Tibial artery (tissue), 4 donors: ENCODE measurements around the gene MAP3K20.

ENCODE experiments used
- DNase-seq, 2 donors: peaks; one replicate each; pipeline ENCODE4 v3.0.0-alpha.2; 2019
- H3K27ac ChIP-seq, 2 donors: fragments of 200-600 bp; sonication (generic) in 1 of 2; 1 replicate in 1 of 2; 2 replicates in 1 of 2; pipeline ENCODE4 v1.5.1; 2018 to 2019; ENCODE audit warnings: mild to moderate bottlenecking in 1 of 2
- H3K27me3 ChIP-seq, 2 donors: fragments of 200-600 bp; sonication (generic) in 1 of 2; one replicate each; pipeline versions ENCODE4 v1.5.1 to v1.6.0; 2016 to 2019
- H3K36me3 ChIP-seq, 3 donors: fragments of 200-600 bp; sonication (generic) in 2 of 3; one replicate each; pipeline ENCODE4 v1.5.1; 2016 to 2019; ENCODE audit warnings: mild to moderate bottlenecking in 2 of 3
- H3K4me1 ChIP-seq, 4 donors: fragments of 200-600 bp; sonication (generic) in 2 of 4; 1 replicate in 3 of 4; 2 replicates in 1 of 4; pipeline ENCODE4 v1.5.1; 2016 to 2019
- H3K4me3 ChIP-seq, 2 donors: fragments of 200-600 bp; sonication (generic) in 1 of 2; 1 replicate in 1 of 2; 2 replicates in 1 of 2; pipeline ENCODE4 v1.5.1; 2018 to 2019; ENCODE audit warnings: mild to moderate bottlenecking in 2 of 2
- H3K9me3 ChIP-seq, 3 donors: fragments of 200-600 bp; sonication (generic) in 1 of 3; one replicate each; pipeline ENCODE4 v1.5.1; 2016 to 2019
- CTCF ChIP-seq, 2 experiments: fragments of 200-600 bp in 1 of 2; fragments of 450-650 bp in 1 of 2; IDR thresholded peaks; one replicate each; pipeline ENCODE4 v1.5.1; 2017 to 2019; ENCODE audit warnings: antibody characterized with exemption in 2 of 2, mild to moderate bottlenecking in 1 of 2, moderate library complexity in 1 of 2
- intact Hi-C: fragments of 100-400 bp; cut with DNase I; formaldehyde crosslinking; loops from one replicate; pipeline ENCODE4 v1.15.0; 2023; ENCODE audit warnings: low total_unique reads

Gene MAP3K20

DNA sequence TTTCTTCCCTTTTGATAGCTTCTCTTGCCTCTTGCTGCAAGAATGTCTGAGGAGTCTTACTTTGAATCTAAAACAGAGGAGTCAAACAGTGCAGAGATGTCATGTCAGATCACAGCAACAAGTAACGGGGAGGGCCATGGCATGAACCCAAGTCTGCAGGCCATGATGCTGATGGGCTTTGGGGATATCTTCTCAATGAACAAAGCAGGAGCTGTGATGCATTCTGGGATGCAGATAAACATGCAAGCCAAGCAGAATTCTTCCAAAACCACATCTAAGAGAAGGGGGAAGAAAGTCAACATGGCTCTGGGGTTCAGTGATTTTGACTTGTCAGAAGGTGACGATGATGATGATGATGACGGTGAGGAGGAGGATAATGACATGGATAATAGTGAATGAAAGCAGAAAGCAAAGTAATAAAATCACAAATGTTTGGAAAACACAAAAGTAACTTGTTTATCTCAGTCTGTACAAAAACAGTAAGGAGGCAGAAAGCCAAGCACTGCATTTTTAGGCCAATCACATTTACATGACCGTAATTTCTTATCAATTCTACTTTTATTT, 145.6 kb downstream of the MAP3K20 start:
- intact Hi-C loops: no loop called here
- no peak for TF ChIP-seq CTCF (IDR thresholded peaks at IDR 0.05)

DNA sequence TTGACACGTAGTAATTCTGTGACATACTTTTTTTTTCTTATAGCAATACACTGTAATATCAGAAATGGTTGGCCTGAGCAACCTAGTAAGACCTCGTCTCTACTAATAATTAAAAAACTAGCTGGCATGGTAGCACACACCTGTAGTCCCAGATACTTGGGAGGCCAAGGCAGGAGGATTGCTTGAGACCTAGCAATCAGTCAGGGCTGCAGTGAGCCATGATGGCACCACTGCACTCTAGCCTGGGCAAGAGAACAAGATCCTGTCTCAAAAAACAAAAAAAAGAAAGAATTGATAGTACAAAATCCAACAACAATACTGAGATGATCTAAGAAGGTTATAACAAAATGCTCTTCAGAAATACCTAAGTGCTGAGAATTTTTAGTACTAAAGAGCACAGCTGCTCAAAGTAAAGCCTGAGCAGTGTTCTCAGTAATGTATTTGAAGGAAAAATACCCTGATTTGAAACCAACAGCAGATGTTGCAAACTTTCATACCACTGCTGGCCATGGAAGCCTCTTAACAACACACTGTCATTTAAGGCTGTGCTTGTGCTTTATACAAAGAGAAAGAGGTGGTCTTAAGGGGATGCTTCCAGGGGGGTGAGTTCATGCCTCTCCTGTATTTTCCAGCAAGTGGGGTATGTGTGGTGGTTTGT, 146.4 kb downstream of the MAP3K20 start:
- Histone ChIP-seq H3K27ac (no peak overlapping the region), H3K4me3 (no peak overlapping the region), H3K36me3 (no peaks in the 10 kb centered on the region), H3K9me3 (no peaks in the 10 kb centered on the region), H3K27me3 (no peaks in the 10 kb centered on the region), H3K4me1 (peaks cover 0 to 21% (median 6%) of the 10 kb centered on the region in 4 donors)
- intact Hi-C loops: no loop called here
- TF ChIP-seq CTCF (IDR thresholded peaks at IDR 0.05): no peak
- no peak for DNase-seq

More for the DNA sequence above, 145.6 kb downstream of the MAP3K20 start:
- Histone ChIP-seq H3K27me3 (no peaks in the 10 kb centered on the region), H3K4me1 (peaks cover 0 to 21% (median 6%) of the 10 kb centered on the region in 4 donors), H3K36me3 (no peaks in the 10 kb centered on the region), H3K9me3 (no peaks in the 10 kb centered on the region), H3K4me3 (no peak overlapping the region), H3K27ac (no peak overlapping the region)
- no peak for DNase-seq

GRCh38 chr2:173223871-173224270, 148.2 kb downstream of the MAP3K20 start:
- no peak for TF ChIP-seq CTCF (IDR thresholded peaks at IDR 0.05)
- DNase-seq: no peak
- H3K36me3 ChIP-seq: no peaks in the 10 kb centered on the region
- H3K4me3 ChIP-seq: no peak overlapping the region
- H3K9me3 ChIP-seq: no peaks in the 10 kb centered on the region
- no peak overlapping the region for H3K27ac ChIP-seq
- no peaks in the 10 kb centered on the region for H3K27me3 ChIP-seq
- intact Hi-C loops: no loop called here
- peaks cover 0 to 11% (median 2%) of the 10 kb centered on the region in 4 donors for H3K4me1 ChIP-seq

DNA sequence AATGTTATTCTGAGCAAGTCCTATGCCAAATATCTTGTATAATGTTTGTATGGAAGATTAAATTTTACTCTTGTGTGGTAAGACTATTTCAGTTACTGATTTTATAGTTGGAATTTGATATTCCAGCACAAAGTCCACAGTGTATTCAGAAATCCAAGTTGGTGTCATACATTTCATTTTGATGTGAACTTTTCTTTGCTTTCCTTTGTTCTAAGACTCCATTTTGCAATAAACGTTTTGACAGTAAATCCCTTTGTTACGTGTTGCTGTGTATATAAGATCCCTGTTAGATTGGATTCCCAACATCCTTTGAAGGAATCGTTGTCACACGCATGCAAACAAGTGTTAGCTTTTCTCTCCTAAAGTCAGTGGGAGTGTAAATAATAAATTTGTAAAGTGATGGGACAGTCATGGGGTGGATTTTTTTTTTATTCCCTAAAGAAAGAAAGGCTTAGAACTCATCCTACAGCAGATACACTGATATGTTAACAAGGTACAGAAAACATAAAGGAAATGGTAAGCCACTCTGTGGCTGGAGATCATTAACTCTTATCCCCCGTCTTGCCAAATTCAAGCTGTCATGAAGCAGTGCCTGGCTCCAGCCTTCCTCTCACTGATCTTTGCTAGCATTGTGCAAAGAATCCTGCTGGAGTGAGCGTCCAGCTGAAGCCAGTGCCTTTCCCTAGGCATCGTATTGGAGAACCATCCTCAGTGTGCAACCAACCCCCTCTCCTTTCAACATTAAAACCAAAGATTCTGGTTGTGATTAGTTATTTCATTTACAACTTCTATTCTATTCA, 151.5 kb downstream of the MAP3K20 start:
- DNase-seq: no peak
- Histone ChIP-seq H3K27me3 (no peaks in the 10 kb centered on the region), H3K4me1 (peaks cover 0 to 23% (median 13%) of the 10 kb centered on the region in 4 donors), H3K27ac (no peak overlapping the region), H3K9me3 (no peaks in the 10 kb centered on the region), H3K36me3 (peaks cover under 1 to 1% (median 1%) of the 10 kb centered on the region in 3 donors), H3K4me3 (no peak overlapping the region)
- TF ChIP-seq CTCF (IDR thresholded peaks at IDR 0.05): no peak
- intact Hi-C loops: no loop called here

- Histone ChIP-seq H3K36me3 (peaks cover 19 to 21% (median 21%) of the 10 kb centered on the region in 3 donors), H3K9me3 (no peaks in the 10 kb centered on the region), H3K4me1 (peaks cover 0 to 26% (median 17%) of the 10 kb centered on the region in 4 donors), H3K4me3 (no peak overlapping the region), H3K27ac (no peak overlapping the region), H3K27me3 (no peaks in the 10 kb centered on the region)
- intact Hi-C loops: no loop called here
- no peak for DNase-seq
- no peak for TF ChIP-seq CTCF (IDR thresholded peaks at IDR 0.05)
Observed at GRCh38 chr2:173229086-173229485, 153.4 kb downstream of the MAP3K20 start.
